Spleen (tissue), 7 donors: Measurements from ENCODE around the gene CTDSPL.

Experiments
- CTCF ChIP-seq, 11 experiments: fragments of 200-600 bp in 7 of 11; fragments of 450-650 bp in 4 of 11; sonication (generic) in 4 of 11; IDR thresholded peaks in 8 of 11; conservative IDR thresholded peaks in 3 of 11; 1 replicate in 7 of 11; 2 replicates in 4 of 11; pipeline versions ENCODE4 v1.4.0 to v1.8.0; 2016 to 2021; ENCODE audit warnings: antibody characterized with exemption in 11 of 11, inconsistent platforms in 4 of 11, mild to moderate bottlenecking in 1 of 11
- POLR2AphosphoS5 ChIP-seq, 3 donors: sonication (generic); formaldehyde crosslinking; IDR thresholded peaks; one replicate each; pipeline ENCODE4 v1.5.1; 2017; ENCODE audit warnings: antibody characterized with exemption in 3 of 3
- donor health status: DM: no; HTN: no; CAD: no; lungs with moderate emphysema.
- donor health status: DM: no; HTN: no; CAD: no.
- donor health status: DM: no; HTN: no; CAD: no.

- no peak for TF ChIP-seq CTCF (IDR thresholded peaks at IDR 0.05 in 8 of 11, conservative IDR thresholded peaks at IDR 0.05 in 3 of 11)
- TF ChIP-seq POLR2AphosphoS5 (IDR thresholded peaks at IDR 0.05) = no peak
Measured at GRCh38 chr3:37905987-37906674, 44.5 kb downstream of the CTDSPL start.
